GM23248 (cell line): ENCODE measurements around the gene ACAA2. TPM values are rescaled to one million over a fixed set of nuclear protein-coding genes. Genes with fewer than 3 reads are reported as not detected.
"Not testable (repeated sequence)": the region's sequence is repeated elsewhere in the genome, so short reads cannot be mapped to it uniquely, and the experiment has no call there.

Experiments
- DNase-seq: peaks from one replicate; pipeline ENCODE4 v3.0.0-alpha.2; 2015
- H2AFZ ChIP-seq: fragments of 200-600 bp; sonication (generic); 2 replicates; pipeline ENCODE4 v1.6.1; 2016; ENCODE audit warnings: antibody characterized with exemption
- H3F3A ChIP-seq: fragments of 200-600 bp; sonication (generic); 2 replicates; pipeline ENCODE4 v1.6.1; 2016; ENCODE audit warnings: mild to moderate bottlenecking, antibody characterized with exemption, mixed run types; ENCODE audit not compliant: insufficient read depth
- H3K27ac ChIP-seq: fragments of 200-600 bp; sonication (generic); 2 replicates; pipeline ENCODE4 v1.5.1; 2016; ENCODE audit warnings: mild to moderate bottlenecking
- H3K27me3 ChIP-seq: fragments of 200-600 bp; sonication (generic); replicated peaks from 2 replicates; pipeline ENCODE4 v1.6.1; 2016; ENCODE audit warnings: mild to moderate bottlenecking; ENCODE audit not compliant: insufficient read depth
- H3K36me3 ChIP-seq: fragments of 200-600 bp; sonication (generic); 2 replicates; pipeline ENCODE4 v1.6.1; 2016; ENCODE audit warnings: low read depth, mild to moderate bottlenecking
- H3K4me1 ChIP-seq: fragments of 200-600 bp; sonication (generic); 2 replicates; pipeline ENCODE4 v1.6.1; 2016; ENCODE audit warnings: mild to moderate bottlenecking; ENCODE audit not compliant: insufficient read depth
- H3K4me2 ChIP-seq: fragments of 200-600 bp; sonication (generic); one replicate; pipeline ENCODE4 v1.6.1; 2016; ENCODE audit warnings: mild to moderate bottlenecking; ENCODE audit not compliant: unreplicated experiment
- H3K4me3 ChIP-seq: fragments of 200-600 bp; sonication (generic); 2 replicates; pipeline ENCODE4 v1.5.1; 2016; ENCODE audit warnings: mild to moderate bottlenecking
- H3K79me2 ChIP-seq: fragments of 200-600 bp; sonication (generic); 2 replicates; pipeline ENCODE4 v1.6.1; 2016; ENCODE audit warnings: mild to moderate bottlenecking; ENCODE audit not compliant: insufficient read depth
- H3K9ac ChIP-seq: fragments of 200-600 bp; sonication (generic); 2 replicates; pipeline ENCODE4 v1.6.1; 2016; ENCODE audit warnings: mild to moderate bottlenecking
- H3K9me2 ChIP-seq: fragments of 200-600 bp; sonication (generic); 2 replicates; pipeline ENCODE4 v1.6.1; 2016; ENCODE audit warnings: mixed run types, mild to moderate bottlenecking, moderate library complexity; ENCODE audit not compliant: insufficient read depth
- H3K9me3 ChIP-seq: fragments of 200-600 bp; sonication (generic); one replicate; pipeline ENCODE4 v1.6.1; 2017; ENCODE audit warnings: low read depth
- H4K20me1 ChIP-seq: fragments of 200-600 bp; sonication (generic); 2 replicates; pipeline ENCODE4 v1.6.0; 2016; ENCODE audit not compliant: insufficient read depth
- EZH2 ChIP-seq: fragments of 200-600 bp; sonication (generic); IDR thresholded peaks from 2 replicates; pipeline ENCODE4 v1.6.1; 2018; ENCODE audit warnings: antibody characterized with exemption, mild to moderate bottlenecking; ENCODE audit not compliant: insufficient read depth, poor library complexity, severe bottlenecking
- EZH2phosphoT487 ChIP-seq: fragments of 200-600 bp; sonication (generic); IDR thresholded peaks from 2 replicates; pipeline ENCODE4 v1.6.1; 2018; ENCODE audit warnings: antibody characterized with exemption, moderate library complexity, mild to moderate bottlenecking, low read depth; ENCODE audit not compliant: insufficient read depth
- WGBS, 2 experiments: methylation state at CpG; one replicate each; pipeline ENCODE4 v1.1.6; 2015 to 2017; ENCODE audit warnings: low lambda C conversion rate in 2 of 2, low coverage in 1 of 2; ENCODE audit errors: missing lambda C conversion rate in 2 of 2; 5-methylcytosine and 5-hydroxymethylcytosine counted together
- in situ Hi-C: fragments of 300-500 bp; cut with MboI; formaldehyde crosslinking; loops from 2 replicates; pipeline ENCODE4 v1.15.0; 2020
- polyA plus RNA-seq: library from polyadenylated mRNA; unstranded; fragments of >200 nt; fragmentation: Nextera tagmentation; extraction: Ambion mirVana; gene quantifications from 2 replicates; pipeline ENCODE4 v1.2.1, GENCODE V29; 2016
- total RNA-seq: library from RNA; depleted of rRNA; stranded (reverse); fragments of >200 nt; shearing (Covaris generic); gene quantifications from 2 replicates; pipeline ENCODE4 v1.2.3, GENCODE V29; 2014

ACAA2 gene
- total and polyA plus RNA-seq, 2 experiments from 2014 or later = 55.6 to 94.8 TPM

DNA sequence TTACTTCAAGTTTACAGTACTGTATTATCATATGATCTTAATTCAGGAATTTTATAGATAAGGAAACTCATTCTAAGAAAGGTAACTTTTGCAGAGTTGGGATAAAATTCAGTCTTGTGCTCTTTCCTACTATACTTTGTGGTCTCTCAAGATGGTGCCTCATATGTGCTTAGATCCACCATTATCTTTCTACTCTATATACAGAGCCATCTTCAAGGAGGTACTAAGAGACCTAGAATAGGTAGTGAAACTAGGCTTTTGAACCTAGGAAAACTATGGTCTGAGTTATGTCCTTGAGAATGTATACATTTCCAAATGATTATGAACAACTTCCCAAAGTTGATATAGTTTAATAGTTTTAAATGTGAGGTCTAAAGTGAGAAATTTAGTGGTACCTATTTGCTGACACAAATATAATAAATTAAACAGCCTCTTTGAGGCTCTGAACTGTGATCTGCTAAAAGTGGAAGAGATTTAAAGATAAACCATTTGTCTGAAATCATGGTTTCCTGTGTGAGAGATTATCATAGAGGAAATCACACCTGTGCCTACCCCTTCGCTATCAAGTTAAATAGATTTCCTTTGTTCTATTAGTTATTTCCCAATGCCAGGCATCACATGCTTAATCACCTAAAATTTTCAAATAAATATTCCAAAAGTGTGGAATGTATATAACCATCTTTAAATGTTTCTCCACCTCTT lies 27.2 kb downstream of the ACAA2 start:
- TF ChIP-seq EZH2 = no peak
- no peak for TF ChIP-seq EZH2phosphoT487
- Histone ChIP-seq H3K4me1 (peaks cover 15% of the 10 kb centered on the region), H3K27me3 (no peaks in the 10 kb centered on the region), H3K9me3 (no peaks in the 10 kb centered on the region), H3K27ac (no peak overlapping the region), H3K36me3 (peaks cover 51% of the 10 kb centered on the region), H3K9ac (no peak overlapping the region), H3K9me2 (no peaks in the 10 kb centered on the region), H2AFZ (no peak overlapping the region), H3F3A (peaks cover 28% of the 10 kb centered on the region; the same call in 1 of the 2 replicates), H3K79me2 (no peaks in the 10 kb centered on the region), H4K20me1 (no peaks in the 10 kb centered on the region), H3K4me3 (no peak overlapping the region), H3K4me2 (no peak overlapping the region)
- 97 to 100% methylated on average over 1 of the region's 1 CpG for WGBS, 2 experiments
- in situ Hi-C loops = loop anchor here (10.0 kb wide), 1 partner anchor 221 kb away; the partner anchor contains the start of gene LIPG
- DNase-seq = no peak

DNA sequence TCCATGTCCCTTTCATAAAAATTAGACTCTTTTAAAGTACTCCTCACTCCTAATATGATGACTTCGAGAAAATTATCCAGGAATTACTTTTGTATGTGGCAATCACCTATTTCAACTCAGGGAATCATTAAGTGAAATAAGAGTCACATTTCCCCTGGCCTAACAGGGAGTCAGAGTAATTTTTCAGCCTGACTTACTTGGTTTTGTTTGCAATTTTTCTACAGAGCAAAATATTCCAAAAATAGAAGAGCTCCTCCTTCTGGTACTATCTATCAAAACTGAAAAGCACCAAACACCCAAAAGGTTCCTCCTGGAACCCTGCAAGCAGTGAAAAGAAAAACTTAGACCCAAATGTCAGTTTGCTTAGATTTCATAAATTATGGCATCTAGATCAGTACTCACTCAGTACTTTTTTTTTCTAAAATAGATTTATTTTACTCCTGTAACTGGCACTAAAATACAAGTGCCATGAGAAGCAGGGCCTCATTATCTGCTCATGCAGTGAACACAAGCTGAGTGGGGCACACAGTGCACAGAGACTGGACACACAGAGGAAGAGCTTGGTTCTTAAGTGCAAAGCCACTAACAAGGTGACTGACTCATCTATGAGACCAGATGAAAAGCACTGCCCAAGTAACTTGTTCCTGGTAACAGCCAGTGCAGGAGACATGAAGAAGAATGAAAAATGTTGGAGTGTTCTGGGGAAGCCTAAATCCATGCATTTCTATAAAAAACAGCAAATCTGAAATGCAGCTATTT lies 28.7 kb downstream of the ACAA2 start:
- H4K20me1 ChIP-seq = no peaks in the 10 kb centered on the region
- H2AFZ ChIP-seq = no peak overlapping the region
- in situ Hi-C loops = loop anchor here (10.0 kb wide), 1 partner anchor 220 kb away; the partner anchor contains the start of gene LIPG
- H3K4me1 ChIP-seq = peaks cover 15% of the 10 kb centered on the region
- peak overlapping the region; percentile 15; the same call in 1 of the 2 replicates for H3K9ac ChIP-seq
- H3K9me3 ChIP-seq = no peaks in the 10 kb centered on the region
- TF ChIP-seq EZH2 (no peak), EZH2phosphoT487 (no peak)
- no peaks in the 10 kb centered on the region for H3K27me3 ChIP-seq
- H3F3A ChIP-seq = peaks cover 28% of the 10 kb centered on the region; the same call in 1 of the 2 replicates
- DNase-seq = peak; percentile 77
- H3K36me3 ChIP-seq = peaks cover 39% of the 10 kb centered on the region
- H3K79me2 ChIP-seq = no peaks in the 10 kb centered on the region
- WGBS, 2 experiments = 0% methylated on average over 1 of the region's 1 CpG
- no peak overlapping the region for H3K4me2 ChIP-seq
- H3K9me2 ChIP-seq = no peaks in the 10 kb centered on the region
- H3K27ac ChIP-seq = peak overlapping the region; percentile 33
- H3K4me3 ChIP-seq = no peak overlapping the region

DNA sequence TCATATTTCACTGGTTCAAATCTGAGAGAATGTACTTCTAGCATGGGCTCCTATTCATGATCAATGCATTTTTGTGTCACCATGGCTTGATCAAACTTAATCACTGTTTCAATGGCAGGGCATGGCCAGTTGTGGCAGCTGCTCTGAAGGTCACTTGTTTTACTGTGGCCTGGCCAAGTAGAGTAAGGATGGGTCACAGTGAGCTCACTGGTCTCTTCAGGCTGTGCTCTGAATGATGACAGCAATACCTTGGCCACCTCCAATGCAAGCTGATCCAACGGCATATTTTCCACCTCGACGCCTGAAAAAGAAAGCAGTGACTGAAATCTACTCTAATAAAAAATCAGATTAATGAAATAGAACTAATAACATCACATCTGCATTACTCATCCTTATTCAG lies 29.7 kb downstream of the ACAA2 start:
- Histone ChIP-seq H3F3A (peaks cover 28% of the 10 kb centered on the region; the same call in 1 of the 2 replicates), H3K4me1 (peaks cover 15% of the 10 kb centered on the region), H3K36me3 (peaks cover 39% of the 10 kb centered on the region)
- H3K79me2 ChIP-seq, H2AFZ ChIP-seq, H3K27me3 ChIP-seq, H3K27ac ChIP-seq, H3K9ac ChIP-seq, H3K9me2 ChIP-seq, H3K4me3 ChIP-seq, H3K4me2 ChIP-seq, DNase-seq, H3K9me3 ChIP-seq, H4K20me1 ChIP-seq: not testable (repeated sequence)
- in situ Hi-C loops = loop anchor here (10.0 kb wide), 1 partner anchor 219 kb away; the partner anchor contains the start of gene LIPG
- 96 to 98% methylated on average over 3 of the region's 3 CpGs for WGBS, 2 experiments

DNA sequence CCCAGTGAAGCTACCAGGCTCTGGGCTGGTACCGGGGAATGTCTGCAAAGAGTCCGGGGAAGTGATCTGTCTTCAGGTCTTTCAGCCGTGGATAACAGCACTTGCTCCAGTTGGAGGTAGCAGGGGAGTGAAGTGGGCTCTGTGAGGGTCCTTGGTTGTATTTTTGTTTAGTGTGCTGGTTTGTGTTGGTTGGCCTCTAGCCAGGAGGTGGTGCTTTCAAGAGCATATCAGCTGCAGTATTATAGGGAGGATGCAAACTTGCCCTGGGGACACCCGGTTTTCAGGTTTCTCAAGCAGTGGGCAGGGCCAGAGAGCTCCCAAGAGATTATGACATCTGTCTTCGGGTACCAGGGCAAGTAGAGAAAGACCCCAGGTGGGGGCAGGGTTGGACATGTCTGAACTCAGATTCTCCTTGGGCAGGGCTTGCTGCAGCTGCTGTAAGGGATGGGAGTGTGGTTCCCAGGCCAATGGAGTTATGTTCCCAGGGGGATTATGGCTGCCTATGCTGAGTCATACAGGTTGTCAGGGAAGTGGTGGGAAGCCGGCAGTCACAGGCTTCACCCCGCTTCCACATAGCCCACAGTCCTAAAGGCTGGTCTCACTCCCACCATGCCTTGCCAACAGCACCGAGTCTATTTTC lies 34.4 kb downstream of the ACAA2 start:
- no peak overlapping the region for H3K27ac ChIP-seq
- no peak overlapping the region for H3K4me2 ChIP-seq
- no peaks in the 10 kb centered on the region for H4K20me1 ChIP-seq
- WGBS, 2 experiments = 84 to 86% methylated on average over 8 of the region's 8 CpGs
- peaks cover 2% of the 10 kb centered on the region; the same call in 1 of the 2 replicates for H3K4me1 ChIP-seq
- no peak overlapping the region for H3K9ac ChIP-seq
- no peaks in the 10 kb centered on the region for H3K27me3 ChIP-seq
- H3K9me2 ChIP-seq = no peaks in the 10 kb centered on the region
- H3K9me3 ChIP-seq = no peaks in the 10 kb centered on the region
- TF ChIP-seq EZH2phosphoT487 = no peak
- TF ChIP-seq EZH2 = no peak
- H3K36me3 ChIP-seq = peaks cover 14% of the 10 kb centered on the region
- H3K79me2 ChIP-seq = no peaks in the 10 kb centered on the region
- H2AFZ ChIP-seq = no peak overlapping the region
- in situ Hi-C loops = no loop called here
- no peak for DNase-seq
- H3F3A ChIP-seq = 0 out of 2 replicates have a peak, but pooled peaks cover 1% of the 10 kb centered on the region
- no peak overlapping the region for H3K4me3 ChIP-seq
